CD8-positive, alpha-beta memory T cell (primary cell): ENCODE results near the gene ALKBH3. TPM values are rescaled to one million over a fixed set of nuclear protein-coding genes. Genes with fewer than 3 reads are reported as not detected.
A peak's percentile ranks its signal among the peaks of the same experiment; 100 is the strongest.

Experiments
- CTCF ChIA-PET: fragments of 350-600 bp; sonication (Branson Sonifier 250); formaldehyde crosslinking; loops from one replicate; lab custom pipeline; 2021; ENCODE audit warnings: antibody characterized with exemption; lab: Charles Lee
- POLR2A ChIA-PET: fragments of 350-600 bp; sonication (Branson Sonifier 250); formaldehyde crosslinking; loops from one replicate; lab custom pipeline; 2021; ENCODE audit warnings: antibody characterized with exemption; lab: Charles Lee
- DNase-seq, 5 donors: peaks; one replicate each; pipeline versions ENCODE4 v3.0.0 to v3.0.0-alpha.2; 2020 to 2022; ENCODE audit warnings: mixed read lengths in 1 of 5
- H3K27ac ChIP-seq: one replicate; pipeline ENCODE4 v1.7.0; 2013; ENCODE audit warnings: low read depth, mild to moderate bottlenecking, low read length, moderate library complexity
- H3K27me3 ChIP-seq: 2 replicates; pipeline ENCODE4 v1.7.0; 2013; ENCODE audit warnings: low read length, mild to moderate bottlenecking; ENCODE audit not compliant: insufficient read depth, poor library complexity, severe bottlenecking
- H3K36me3 ChIP-seq: 2 replicates; pipeline ENCODE4 v1.7.0; 2013; ENCODE audit warnings: mild to moderate bottlenecking, low read length, moderate library complexity; ENCODE audit not compliant: insufficient read depth
- H3K4me1 ChIP-seq: 2 replicates; pipeline ENCODE4 v1.7.0; 2013; ENCODE audit warnings: mild to moderate bottlenecking, low read length, moderate library complexity; ENCODE audit not compliant: insufficient read depth
- H3K4me3 ChIP-seq: 2 replicates; pipeline ENCODE4 v1.7.0; 2013; ENCODE audit warnings: mild to moderate bottlenecking, low read length
- H3K9me3 ChIP-seq: 2 replicates; pipeline ENCODE4 v1.7.0; 2013; ENCODE audit warnings: mild to moderate bottlenecking, low read length
- H3K27ac Mint-ChIP-seq, 8 donors: one replicate each; pipeline ENCODE4 v1.8.0; 2020 to 2021; ENCODE audit warnings: mixed read lengths in 8 of 8, mild to moderate bottlenecking in 6 of 8, inconsistent platforms in 3 of 8, moderate library complexity in 3 of 8
- H3K27me3 Mint-ChIP-seq, 2 donors: one replicate each; pipeline ENCODE4 v1.8.0; 2020 to 2021; ENCODE audit warnings: mixed read lengths in 2 of 2, mild to moderate bottlenecking in 1 of 2, moderate library complexity in 1 of 2
- H3K36me3 Mint-ChIP-seq, 3 donors: one replicate each; pipeline ENCODE4 v1.8.0; 2020 to 2021; ENCODE audit warnings: mixed read lengths in 3 of 3, inconsistent platforms in 1 of 3, mild to moderate bottlenecking in 1 of 3
- H3K4me1 Mint-ChIP-seq, 3 donors: one replicate each; pipeline ENCODE4 v1.8.0; 2020 to 2021; ENCODE audit warnings: mixed read lengths in 3 of 3, inconsistent platforms in 1 of 3, mild to moderate bottlenecking in 1 of 3
- H3K4me3 Mint-ChIP-seq, 7 donors: one replicate each; pipeline ENCODE4 v1.8.0; 2020 to 2021; ENCODE audit warnings: mixed read lengths in 7 of 7, mild to moderate bottlenecking in 6 of 7, moderate library complexity in 4 of 7, inconsistent platforms in 2 of 7
- H3K9me3 Mint-ChIP-seq, 5 donors: one replicate each; pipeline ENCODE4 v1.8.0; 2020 to 2022; ENCODE audit warnings: mixed read lengths in 5 of 5, mild to moderate bottlenecking in 3 of 5, moderate library complexity in 2 of 5, inconsistent platforms in 1 of 5
- polyA plus RNA-seq: library from polyadenylated mRNA; unstranded; fragments of 300-500 nt; fragmentation: Illumina TruSeq; gene quantifications from one replicate; pipeline ENCODE4 v1.2.3, GENCODE V29; 2021
- total RNA-seq, 2 experiments: library from RNA; stranded (reverse); gene quantifications; one replicate each; pipeline ENCODE4 v1.2.3, GENCODE V29; 2021

ALKBH3 gene
- total and polyA plus RNA-seq, 3 experiments from 2014 or later, result 38.3 to 51.5 (median 51.1) TPM

DNA sequence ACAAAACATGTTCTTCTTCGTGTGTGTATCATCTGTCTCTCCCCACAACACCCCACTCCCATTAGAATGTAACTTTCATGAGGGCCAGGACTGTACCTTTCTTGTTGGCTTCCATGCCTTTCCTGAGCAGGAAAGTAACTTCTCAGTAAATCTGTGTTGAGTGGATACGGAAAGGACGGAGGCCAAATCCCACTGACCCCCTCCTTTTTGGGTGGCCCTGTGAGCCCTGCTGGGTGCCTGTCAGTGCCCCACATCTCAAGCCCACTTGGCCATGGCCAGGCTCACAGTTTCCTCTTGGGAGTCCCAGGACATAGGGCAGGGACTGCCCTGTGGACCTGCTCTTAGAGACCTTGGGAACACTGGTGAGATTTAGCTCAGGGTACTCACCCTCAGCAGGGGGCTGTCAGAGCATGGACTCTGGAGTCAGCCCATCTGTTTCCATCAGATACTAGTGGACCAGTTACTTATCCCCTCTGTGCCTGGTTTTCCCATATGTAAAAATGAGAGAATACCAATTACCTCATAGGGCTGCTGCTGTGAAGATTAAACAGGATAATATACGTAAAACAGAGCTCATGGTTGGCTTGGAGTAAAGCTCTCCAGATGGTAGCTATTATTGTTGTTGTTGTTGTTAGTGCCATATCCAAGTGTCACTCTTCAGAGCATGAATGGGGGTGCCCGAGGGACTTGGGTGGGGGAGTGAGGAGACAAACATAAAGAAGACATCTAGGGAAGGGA, 60.8 kb downstream of the ALKBH3 start:
- Mint-ChIP-seq H3K9me3 (no peaks in the 10 kb centered on the region), H3K4me3 (peak overlapping the region; percentile 75 to 94 (median 87)), H3K4me1 (peaks cover 14 to 20% (median 15%) of the 10 kb centered on the region in 3 donors), H3K36me3 (peaks cover 0 to 3% (median 0%) of the 10 kb centered on the region in 3 donors), H3K27me3 (peaks cover 46 to 64% of the 10 kb centered on the region in 2 donors), H3K27ac (peak overlapping the region in 4 of 8 donors; percentile 10 to 36 (median 28))
- ChIA-PET POLR2A (no interaction called here), CTCF (interaction anchor here (1.3 kb wide), 1 partner anchor 35 kb away, joined by 3 read pairs; no protein-coding TSS in a partner anchor)
- Histone ChIP-seq H3K4me1 (peaks cover 8% of the 10 kb centered on the region), H3K4me3 (no peak overlapping the region), H3K36me3 (no peaks in the 10 kb centered on the region), H3K9me3 (no peaks in the 10 kb centered on the region), H3K27ac (no peak overlapping the region), H3K27me3 (peaks cover 19% of the 10 kb centered on the region)
- no peak for DNase-seq

DNA sequence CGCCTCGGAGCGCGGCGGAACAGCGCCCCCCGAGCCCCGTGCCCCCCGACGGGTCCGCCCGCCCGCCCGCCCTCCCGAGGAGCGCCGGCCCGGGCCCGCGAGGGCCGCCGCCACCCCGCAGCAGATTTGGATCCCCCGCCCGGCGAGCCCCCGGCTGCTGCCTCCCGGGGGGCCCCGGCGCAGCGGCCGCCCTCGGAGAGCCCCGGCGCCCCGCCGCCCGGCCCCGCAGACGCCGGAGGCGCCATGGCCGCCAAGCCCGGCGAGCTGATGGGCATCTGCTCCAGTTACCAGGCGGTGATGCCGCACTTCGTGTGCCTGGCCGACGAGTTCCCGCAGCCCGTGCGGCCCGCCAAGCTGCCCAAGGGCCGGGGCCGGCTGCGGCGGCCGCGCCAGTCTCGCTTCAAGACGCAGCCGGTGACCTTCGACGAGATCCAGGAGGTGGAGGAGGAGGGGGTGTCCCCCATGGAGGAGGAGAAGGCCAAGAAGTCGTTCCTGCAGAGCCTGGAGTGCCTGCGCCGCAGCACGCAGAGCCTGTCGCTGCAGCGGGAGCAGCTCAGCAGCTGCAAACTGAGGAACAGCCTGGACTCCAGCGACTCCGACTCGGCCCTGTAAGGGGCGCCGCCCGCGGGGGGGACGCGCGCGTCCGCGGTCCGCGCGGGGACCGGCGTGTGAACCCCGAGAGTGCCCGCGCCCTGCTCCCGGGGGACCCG, 62.2 kb downstream of the ALKBH3 start:
- peaks cover 8% of the 10 kb centered on the region for H3K4me1 ChIP-seq
- peaks cover 19% of the 10 kb centered on the region for H3K27me3 ChIP-seq
- POLR2A ChIA-PET, result no interaction called here

DNA sequence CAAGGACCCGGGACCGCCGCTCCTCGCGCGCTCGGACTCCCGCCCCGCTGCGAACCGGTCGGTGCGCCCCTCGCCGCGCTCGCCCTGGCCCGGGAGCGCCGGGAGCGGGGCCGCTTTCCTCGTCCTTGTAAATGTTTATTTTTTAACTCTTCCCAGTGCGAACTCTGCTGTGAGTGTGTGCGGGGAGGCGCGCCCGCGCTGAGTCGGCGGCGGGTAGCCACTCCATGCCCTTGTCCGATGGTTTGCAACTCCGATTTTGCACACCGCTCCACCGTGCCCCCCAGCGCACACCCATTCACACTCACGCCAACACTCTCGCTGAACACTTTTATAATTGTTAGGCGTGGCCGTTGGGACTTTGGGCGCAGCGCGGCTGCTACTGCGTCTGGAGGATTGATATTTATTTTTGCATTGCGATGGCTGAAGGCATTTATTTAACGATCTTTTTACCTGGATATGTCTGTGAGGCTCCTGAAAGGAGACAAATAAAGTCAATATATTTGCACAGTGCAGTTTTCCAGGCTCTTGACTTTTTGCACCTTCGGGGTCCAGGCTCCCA, 62.8 kb downstream of the ALKBH3 start:
- ChIA-PET POLR2A (no interaction called here), CTCF (interaction anchor here (1.4 kb wide), 1 partner anchor 54 kb away, joined by 3 read pairs; no protein-coding TSS in a partner anchor)
- Mint-ChIP-seq H3K4me3 (peak overlapping the region; percentile 81 to 91 (median 88)), H3K36me3 (peaks cover 0 to 3% (median 0%) of the 10 kb centered on the region in 3 donors), H3K27ac (peak overlapping the region in 3 of 8 donors; percentile 5 to 53 (median 33)), H3K9me3 (no peaks in the 10 kb centered on the region), H3K4me1 (peaks cover 14 to 20% (median 15%) of the 10 kb centered on the region in 3 donors), H3K27me3 (peaks cover 40 to 65% of the 10 kb centered on the region in 2 donors)
- no peak overlapping the region for H3K4me3 ChIP-seq
- H3K27me3 ChIP-seq, result peaks cover 19% of the 10 kb centered on the region
- no peaks in the 10 kb centered on the region for H3K9me3 ChIP-seq
- H3K4me1 ChIP-seq, result peaks cover 8% of the 10 kb centered on the region
- no peak overlapping the region for H3K27ac ChIP-seq
- no peaks in the 10 kb centered on the region for H3K36me3 ChIP-seq
- no peak for DNase-seq

More for the DNA sequence above, 62.2 kb downstream of the ALKBH3 start:
- H3K27ac ChIP-seq, result no peak overlapping the region
- peaks cover 46 to 71% of the 10 kb centered on the region in 2 donors for H3K27me3 Mint-ChIP-seq
- H3K27ac Mint-ChIP-seq, result no peak overlapping the region
- H3K9me3 Mint-ChIP-seq, result no peaks in the 10 kb centered on the region
- H3K4me1 Mint-ChIP-seq, result peaks cover 14 to 20% (median 15%) of the 10 kb centered on the region in 3 donors
- CTCF ChIA-PET, result no interaction called here
- peak overlapping the region; percentile 52 to 68 (median 63) for H3K4me3 Mint-ChIP-seq
- no peaks in the 10 kb centered on the region for H3K36me3 ChIP-seq
- peaks cover 0 to 3% (median 0%) of the 10 kb centered on the region in 3 donors for H3K36me3 Mint-ChIP-seq
- no peaks in the 10 kb centered on the region for H3K9me3 ChIP-seq
- H3K4me3 ChIP-seq, result peak overlapping the region; percentile 39
- DNase-seq, result no peak

DNA sequence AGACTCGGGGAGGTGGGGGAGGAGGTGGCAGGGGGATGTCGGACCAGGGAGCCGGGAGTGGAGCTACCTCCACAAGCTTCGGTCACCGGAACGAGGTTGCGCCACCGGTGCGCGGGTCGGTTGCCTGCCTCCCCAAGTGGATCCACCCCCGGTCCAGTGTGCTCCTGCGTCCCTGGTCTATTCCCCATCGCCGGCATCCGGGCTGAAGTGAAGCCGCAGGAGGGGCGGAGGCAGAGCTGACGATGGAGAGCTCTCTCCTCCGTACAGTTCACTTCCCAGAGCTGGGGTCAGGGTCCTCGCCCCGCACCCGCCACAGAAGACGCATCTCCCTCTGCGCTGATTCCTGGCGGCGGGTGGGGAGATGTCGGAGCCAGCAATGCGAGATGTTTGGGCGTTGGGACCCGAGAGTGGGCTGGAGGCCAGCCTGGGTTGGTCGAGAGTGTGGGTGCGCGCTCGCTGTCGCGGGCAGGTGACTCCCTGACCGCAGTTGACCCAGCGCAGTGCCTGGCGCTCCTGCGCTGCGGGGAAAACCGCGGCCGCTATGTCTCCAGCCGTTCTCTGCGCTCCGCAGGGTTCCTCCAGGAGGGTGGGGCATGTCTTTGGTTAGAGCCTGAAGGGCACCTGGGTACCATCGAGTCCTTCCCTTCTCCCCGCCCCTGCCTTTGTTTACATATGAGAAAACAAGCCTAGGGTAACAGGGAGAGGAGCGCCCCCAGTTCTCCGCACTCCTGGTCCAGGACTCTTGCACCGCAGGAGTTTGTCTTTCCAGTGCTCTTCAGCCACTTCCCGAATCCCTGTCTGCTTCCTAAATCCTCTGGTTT, 63.5 kb downstream of the ALKBH3 start:
- Histone ChIP-seq H3K9me3 (no peaks in the 10 kb centered on the region), H3K27ac (no peak overlapping the region), H3K27me3 (peaks cover 19% of the 10 kb centered on the region), H3K36me3 (no peaks in the 10 kb centered on the region), H3K4me3 (no peak overlapping the region), H3K4me1 (peaks cover 8% of the 10 kb centered on the region)
- H3K4me1 Mint-ChIP-seq, result peaks cover 14 to 20% (median 15%) of the 10 kb centered on the region in 3 donors
- H3K36me3 Mint-ChIP-seq, result peaks cover 0 to 3% (median 0%) of the 10 kb centered on the region in 3 donors
- ChIA-PET POLR2A (no interaction called here), CTCF (interaction anchor here (1.4 kb wide), 1 partner anchor 54 kb away, joined by 3 read pairs; no protein-coding TSS in a partner anchor)
- peaks cover 40 to 70% of the 10 kb centered on the region in 2 donors for H3K27me3 Mint-ChIP-seq
- DNase-seq, result no peak
- H3K4me3 Mint-ChIP-seq, result peak overlapping the region; percentile 81 to 91 (median 88)
- H3K27ac Mint-ChIP-seq, result no peak overlapping the region
- no peaks in the 10 kb centered on the region for H3K9me3 Mint-ChIP-seq

DNA sequence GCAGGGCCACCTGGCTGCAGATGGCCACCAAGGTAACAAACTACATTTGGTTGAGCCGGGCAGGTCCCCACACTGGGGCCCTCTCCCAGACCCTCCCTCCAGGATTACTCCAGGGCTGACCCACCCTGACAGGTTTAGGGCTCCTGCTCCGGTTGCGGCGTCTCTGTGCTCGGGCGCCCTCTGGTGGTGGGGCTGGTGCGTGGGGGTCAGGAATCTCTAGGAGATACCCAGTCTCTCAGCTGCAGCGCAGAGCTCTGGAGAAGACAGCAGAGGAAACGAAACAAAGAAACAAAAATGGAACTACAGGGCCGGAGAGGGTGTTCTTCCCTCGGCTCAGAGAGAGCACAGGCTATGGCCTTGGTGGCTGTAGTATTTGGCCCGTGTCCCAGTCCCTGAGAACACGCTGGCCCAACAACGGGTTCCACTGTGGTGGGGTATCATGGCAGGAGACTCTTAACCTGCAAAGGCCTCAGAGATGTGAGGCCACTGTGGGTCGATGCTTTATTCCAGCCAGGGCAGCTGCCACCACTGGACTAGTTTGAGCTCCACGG, 64.2 kb downstream of the ALKBH3 start:
- Mint-ChIP-seq H3K4me1 (peaks cover 14 to 20% (median 15%) of the 10 kb centered on the region in 3 donors), H3K27me3 (peaks cover 40 to 70% of the 10 kb centered on the region in 2 donors), H3K36me3 (peaks cover 0 to 3% (median 0%) of the 10 kb centered on the region in 3 donors), H3K9me3 (no peaks in the 10 kb centered on the region), H3K27ac (no peak overlapping the region), H3K4me3 (peak overlapping the region; percentile 50 to 87 (median 72))
- no peak overlapping the region for H3K4me3 ChIP-seq
- ChIA-PET POLR2A (no interaction called here), CTCF (interaction anchor here (1.1 to 1.4 kb wide), 2 partner anchors 55 to 119 kb away, joined by 3 to 7 read pairs; no protein-coding TSS in a partner anchor)
- peaks cover 19% of the 10 kb centered on the region for H3K27me3 ChIP-seq
- DNase-seq, result peak; percentile 26 to 69 (median 45)
- no peaks in the 10 kb centered on the region for H3K36me3 ChIP-seq
- no peaks in the 10 kb centered on the region for H3K9me3 ChIP-seq
- H3K27ac ChIP-seq, result no peak overlapping the region
- H3K4me1 ChIP-seq, result peaks cover 8% of the 10 kb centered on the region

DNA sequence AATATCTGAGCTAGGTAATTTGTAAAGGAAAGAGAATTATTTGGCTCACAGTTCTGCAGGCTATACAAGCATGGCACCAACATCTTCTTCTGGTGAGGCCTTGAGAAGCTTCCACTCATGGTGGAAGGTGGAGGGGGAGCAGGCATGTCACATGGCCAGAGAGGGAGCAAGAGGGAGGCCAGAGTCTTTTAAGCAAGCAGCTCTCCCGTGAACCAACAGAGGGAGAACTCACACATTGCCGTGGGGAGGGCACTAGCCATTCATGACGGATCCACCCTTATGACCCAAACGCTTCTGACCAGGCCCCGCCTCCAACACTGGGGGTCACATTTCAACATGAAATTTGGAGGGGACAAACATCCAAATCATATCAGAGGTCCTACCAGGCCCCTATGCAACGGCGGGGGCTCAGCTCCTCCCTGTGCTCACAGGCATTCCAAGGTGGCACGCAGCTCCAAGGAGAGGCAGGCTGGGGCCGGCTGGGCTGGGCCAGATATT, 66.4 kb downstream of the ALKBH3 start:
- no peaks in the 10 kb centered on the region for H3K9me3 Mint-ChIP-seq
- H3K4me3 Mint-ChIP-seq, result no peak overlapping the region
- POLR2A ChIA-PET, result no interaction called here
- Histone ChIP-seq H3K4me1 (peaks cover 8% of the 10 kb centered on the region), H3K27ac (no peak overlapping the region), H3K27me3 (peaks cover 24% of the 10 kb centered on the region), H3K36me3 (no peaks in the 10 kb centered on the region), H3K9me3 (no peaks in the 10 kb centered on the region), H3K4me3 (no peak overlapping the region)
- no peak overlapping the region for H3K27ac Mint-ChIP-seq
- peaks cover 0 to 3% (median 0%) of the 10 kb centered on the region in 3 donors for H3K36me3 Mint-ChIP-seq
- peaks cover 29 to 66% of the 10 kb centered on the region in 2 donors for H3K27me3 Mint-ChIP-seq
- H3K4me1 Mint-ChIP-seq, result peaks cover 9 to 15% (median 10%) of the 10 kb centered on the region in 3 donors
- CTCF ChIA-PET, result no interaction called here
- no peak for DNase-seq

DNA sequence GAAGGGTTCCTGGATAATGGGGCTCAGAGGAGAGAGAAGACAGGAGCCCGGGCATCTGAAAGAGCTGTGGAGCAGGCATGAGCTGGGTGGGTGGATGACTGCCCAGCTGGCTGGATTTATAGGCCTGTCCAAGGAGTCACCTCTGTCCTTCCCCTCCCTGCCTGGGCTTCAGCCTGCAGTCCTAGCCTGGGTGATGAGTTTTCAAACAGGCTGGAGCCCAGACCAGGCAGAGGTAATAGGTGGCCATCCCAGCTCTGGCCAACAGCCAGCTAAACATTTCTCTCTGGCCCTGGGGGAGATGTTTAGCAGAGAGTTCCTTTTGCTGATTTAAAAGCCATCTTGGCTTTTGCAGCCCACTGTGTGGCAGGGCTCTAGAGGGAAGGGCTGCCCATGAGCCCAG, 67.2 kb downstream of the ALKBH3 start:
- H3K27ac ChIP-seq, result no peak overlapping the region
- H3K36me3 ChIP-seq, result no peaks in the 10 kb centered on the region
- H3K4me1 ChIP-seq, result peaks cover 8% of the 10 kb centered on the region
- POLR2A ChIA-PET, result no interaction called here
- peaks cover 24% of the 10 kb centered on the region for H3K27me3 ChIP-seq
- H3K27me3 Mint-ChIP-seq, result peaks cover 36 to 73% of the 10 kb centered on the region in 2 donors
- no peak overlapping the region for H3K4me3 ChIP-seq
- no peak for DNase-seq
- H3K4me3 Mint-ChIP-seq, result no peak overlapping the region
- CTCF ChIA-PET, result interaction anchor here (0.8 kb wide), 1 partner anchor 21 kb away, joined by 3 read pairs; no protein-coding TSS in a partner anchor
- H3K4me1 Mint-ChIP-seq, result peaks cover 9 to 15% (median 10%) of the 10 kb centered on the region in 3 donors
- no peaks in the 10 kb centered on the region for H3K9me3 ChIP-seq
- peaks cover 0 to 3% (median 0%) of the 10 kb centered on the region in 3 donors for H3K36me3 Mint-ChIP-seq
- H3K9me3 Mint-ChIP-seq, result no peaks in the 10 kb centered on the region
- H3K27ac Mint-ChIP-seq, result no peak overlapping the region
